ENCODE data around the gene EZH1. TPM values are rescaled to one million over a fixed set of nuclear protein-coding genes. Genes with fewer than 3 reads are reported as not detected.

The EZH1 gene
- polyA plus RNA-seq, 1 experiment: 26.3 TPM

- CTCF ChIA-PET: interaction anchor here (0.7 to 4.8 kb wide), 2 partner anchors 85 to 99 kb away, joined by 3 to 30 read pairs; partner anchors contain the start of gene PSMC3IP
- TF ChIP-seq CTCF (IDR thresholded peaks at IDR 0.05; ENCODE audit: low read depth, low read length): no peak
- Histone ChIP-seq H3K27me3 (ENCODE audit: control insufficient read depth, insufficient read depth, low read length) (no peaks in the 10 kb centered on the region), H3K9me3 (ENCODE audit: control insufficient read depth, insufficient read depth, low read length) (no peaks in the 10 kb centered on the region; the same call in 1 of the 2 replicates), H3K27ac (ENCODE audit: low read depth, low read length) (peak overlapping the region; percentile 84), H3K4me3 (ENCODE audit: low read depth, low read length) (peak overlapping the region; percentile 77)
- no peak for DNase-seq (ENCODE audit: low read depth, low spot score)
- POLR2A ChIA-PET: interaction anchor here (0.9 to 2.5 kb wide), 3 partner anchors 11 to 100 kb away, joined by 3 to 12 read pairs (median 6); partner anchors contain the start of genes RETREG3 and TUBG1
These were observed 66.7 kb downstream of the EZH1 start for GRCh38 chr17:42677921-42678781.

GRCh38 chr17:42677012-42677857 lies 67.6 kb downstream of the EZH1 start:
- TF ChIP-seq CTCF (IDR thresholded peaks at IDR 0.05; ENCODE audit: low read depth, low read length): no peak
- H3K27me3 ChIP-seq (ENCODE audit: control insufficient read depth, insufficient read depth, low read length): no peaks in the 10 kb centered on the region
- H3K9me3 ChIP-seq (ENCODE audit: control insufficient read depth, insufficient read depth, low read length): no peaks in the 10 kb centered on the region; the same call in 1 of the 2 replicates
- peak; percentile 99 for DNase-seq (ENCODE audit: low read depth, low spot score)
- ChIA-PET POLR2A (interaction anchor here (0.9 to 2.3 kb wide), 5 partner anchors 10 to 99 kb away, joined by 3 to 12 read pairs (median 6); partner anchors contain the start of genes PSMC3IP, RETREG3 and TUBG1), CTCF (interaction anchor here (0.7 to 4.8 kb wide), 4 partner anchors 18 to 99 kb away, joined by 3 to 30 read pairs (median 6); partner anchors contain the start of genes PSMC3IP, RETREG3 and TUBG1)
- H3K27ac ChIP-seq (ENCODE audit: low read depth, low read length): peak overlapping the region; percentile 84
- H3K4me3 ChIP-seq (ENCODE audit: low read depth, low read length): peak overlapping the region; percentile 89

- ChIA-PET POLR2A (interaction anchor here (0.8 to 2.3 kb wide), 5 partner anchors 9 to 276 kb away, joined by 3 to 12 read pairs (median 6); partner anchors contain the start of genes PSMC3IP, RETREG3 and TUBG1), CTCF (interaction anchor here (1.1 to 4.8 kb wide), 3 partner anchors 19 to 98 kb away, joined by 3 to 30 read pairs (median 10); partner anchors contain the start of genes PSMC3IP, RETREG3 and TUBG1)
- Histone ChIP-seq H3K9me3 (ENCODE audit: control insufficient read depth, insufficient read depth, low read length) (no peaks in the 10 kb centered on the region; the same call in 1 of the 2 replicates), H3K27me3 (ENCODE audit: control insufficient read depth, insufficient read depth, low read length) (no peaks in the 10 kb centered on the region), H3K4me3 (ENCODE audit: low read depth, low read length) (peak within 1 kb of the TSS; percentile 89), H3K27ac (ENCODE audit: low read depth, low read length) (peak within 1 kb of the TSS; percentile 84)
- TF ChIP-seq CTCF (IDR thresholded peaks at IDR 0.05; ENCODE audit: low read depth, low read length): peak; percentile 19; the same call in 1 of the 2 replicates
- no peak for DNase-seq (ENCODE audit: low read depth, low spot score)
These were observed 68.3 kb downstream of the EZH1 start, which contains the start of gene PLEKHH3 for GRCh38 chr17:42676424-42677011. Gene PLEKHH3, minus strand, starts transcription at chr17:42676994. Its CDS starts 431 bp downstream, at chr17:42676563.

- no peak for DNase-seq (ENCODE audit: low read depth, low spot score)
- H3K27me3 ChIP-seq (ENCODE audit: control insufficient read depth, insufficient read depth, low read length): no peaks in the 10 kb centered on the region
- peak overlapping the region; percentile 89 for H3K4me3 ChIP-seq (ENCODE audit: low read depth, low read length)
- ChIA-PET CTCF (interaction anchor here (1.1 to 4.8 kb wide), 3 partner anchors 19 to 97 kb away, joined by 3 to 30 read pairs (median 10); partner anchors contain the start of genes PSMC3IP, RETREG3 and TUBG1), POLR2A (interaction anchor here (0.8 to 2.3 kb wide), 5 partner anchors 8 to 276 kb away, joined by 3 to 12 read pairs (median 6); partner anchors contain the start of genes PSMC3IP, RETREG3 and TUBG1)
- TF ChIP-seq CTCF (IDR thresholded peaks at IDR 0.05; ENCODE audit: low read depth, low read length): no peak
- H3K27ac ChIP-seq (ENCODE audit: low read depth, low read length): peak overlapping the region; percentile 47
- H3K9me3 ChIP-seq (ENCODE audit: control insufficient read depth, insufficient read depth, low read length): no peaks in the 10 kb centered on the region; the same call in 1 of the 2 replicates
These were observed 68.8 kb downstream of the EZH1 start for GRCh38 chr17:42675965-42676423.

Data from AG04450 (cell line).